Cardiac septum (tissue), 1 donor: ENCODE measurements around the gene TM2D3. TPM values are rescaled to one million over a fixed set of nuclear protein-coding genes. Genes with fewer than 3 reads are reported as not detected.
"Not testable (repeated sequence)": the region's sequence is repeated elsewhere in the genome, so short reads cannot be mapped to it uniquely, and the experiment has no call there.

Source experiments
- DNase-seq: peaks from one replicate; pipeline ENCODE4 v3.0.0-alpha.2; 2020; ENCODE audit warnings: low spot score
- intact Hi-C: fragments of 100-400 bp; cut with DNase I; formaldehyde crosslinking; loops from one replicate; pipeline ENCODE4 v1.14.0; 2022
- total RNA-seq: library from RNA; stranded (reverse); fragmentation: NEBNext Ultra II Directional; extraction: Animal tissue kit (Norgen Biotek cat#: 25700); gene quantifications from one replicate; pipeline ENCODE4 v1.2.1, GENCODE V29; 2021
- donor health status: DM: no; HTN: no; CAD: no.

Gene TM2D3
- total RNA-seq, 1 donor from 2014 or later, result 45.0 TPM

DNA sequence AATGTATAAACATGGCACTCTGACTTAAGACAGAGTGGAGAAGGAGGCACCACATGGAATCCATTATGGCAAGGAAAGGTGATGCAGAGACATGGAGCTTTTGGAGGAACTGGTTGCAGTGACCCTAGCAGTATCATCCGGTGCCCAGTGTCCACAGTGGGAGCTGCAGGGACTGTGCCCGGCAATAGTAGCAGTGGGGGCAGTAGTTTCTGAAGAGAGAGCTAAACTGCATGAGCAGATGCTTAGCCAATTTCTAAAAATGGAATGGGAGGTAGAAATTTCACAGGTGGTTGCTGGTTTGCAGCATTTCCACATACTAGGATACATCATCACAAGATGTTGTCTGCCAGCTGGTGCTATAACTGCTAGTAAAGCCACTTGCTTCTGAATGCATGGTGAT is 7.8 kb upstream of the TM2D3 start:
- no peak for DNase-seq
- intact Hi-C loops, result no loop called here

DNA sequence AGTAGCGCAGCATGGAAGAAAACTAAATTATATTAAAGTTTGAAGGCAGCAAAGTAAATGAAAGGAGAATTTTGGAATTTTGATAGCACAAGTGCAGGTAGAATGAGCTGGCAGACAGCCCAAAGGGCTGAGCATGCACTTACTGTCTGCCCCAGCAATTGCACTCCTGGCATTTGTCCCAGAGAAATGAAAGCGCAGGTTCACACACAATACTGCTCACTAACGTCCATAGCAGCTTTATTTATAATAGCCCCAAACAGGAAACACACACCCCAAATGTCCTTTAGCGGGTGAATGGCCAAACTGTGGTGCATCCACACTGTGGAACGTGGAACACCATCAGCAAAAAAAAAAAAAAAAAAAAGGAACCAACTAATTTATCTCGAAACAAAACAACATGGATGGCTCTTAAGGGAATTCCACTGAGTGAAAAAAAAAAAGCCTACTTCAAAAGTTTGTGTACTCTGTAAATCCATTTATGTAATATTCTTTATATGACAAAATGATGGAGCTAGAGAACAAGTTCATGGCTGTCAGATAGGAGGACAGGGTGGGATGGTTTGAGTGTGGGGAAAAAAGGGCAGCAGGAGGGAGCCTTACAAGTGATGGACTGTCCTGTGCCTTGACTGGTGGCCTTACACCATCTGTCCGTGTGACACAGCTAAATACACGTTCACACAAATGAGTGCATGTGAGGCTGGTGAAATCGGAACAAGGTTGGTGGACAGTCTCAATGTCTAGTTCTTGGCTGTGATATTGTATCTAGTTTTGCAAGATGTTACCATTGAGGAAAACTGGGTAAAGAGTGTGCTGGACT is 6.0 kb upstream of the TM2D3 start:
- no peak for DNase-seq
- intact Hi-C loops, result no loop called here

DNA sequence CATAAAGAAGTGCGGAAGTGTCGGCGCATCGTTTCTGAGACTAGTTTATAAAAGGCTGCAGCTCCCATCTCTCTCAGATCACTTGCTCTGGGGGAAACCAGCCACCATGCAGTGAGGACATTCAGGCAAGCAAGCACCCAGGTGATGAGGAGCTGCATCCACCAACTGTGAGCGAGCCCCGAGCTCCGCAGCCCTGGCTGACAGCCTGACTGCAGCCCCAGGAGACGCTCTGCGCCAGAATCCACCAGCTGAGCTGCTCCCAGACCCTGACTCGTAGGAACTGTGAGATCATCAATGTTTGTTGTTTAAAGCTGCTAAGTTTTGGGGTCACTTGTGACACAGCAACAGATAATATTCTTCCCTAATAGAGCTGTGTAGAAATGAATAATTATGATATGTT is 5.0 kb upstream of the TM2D3 start:
- DNase-seq, result no peak
- intact Hi-C loops, result no loop called here

DNA sequence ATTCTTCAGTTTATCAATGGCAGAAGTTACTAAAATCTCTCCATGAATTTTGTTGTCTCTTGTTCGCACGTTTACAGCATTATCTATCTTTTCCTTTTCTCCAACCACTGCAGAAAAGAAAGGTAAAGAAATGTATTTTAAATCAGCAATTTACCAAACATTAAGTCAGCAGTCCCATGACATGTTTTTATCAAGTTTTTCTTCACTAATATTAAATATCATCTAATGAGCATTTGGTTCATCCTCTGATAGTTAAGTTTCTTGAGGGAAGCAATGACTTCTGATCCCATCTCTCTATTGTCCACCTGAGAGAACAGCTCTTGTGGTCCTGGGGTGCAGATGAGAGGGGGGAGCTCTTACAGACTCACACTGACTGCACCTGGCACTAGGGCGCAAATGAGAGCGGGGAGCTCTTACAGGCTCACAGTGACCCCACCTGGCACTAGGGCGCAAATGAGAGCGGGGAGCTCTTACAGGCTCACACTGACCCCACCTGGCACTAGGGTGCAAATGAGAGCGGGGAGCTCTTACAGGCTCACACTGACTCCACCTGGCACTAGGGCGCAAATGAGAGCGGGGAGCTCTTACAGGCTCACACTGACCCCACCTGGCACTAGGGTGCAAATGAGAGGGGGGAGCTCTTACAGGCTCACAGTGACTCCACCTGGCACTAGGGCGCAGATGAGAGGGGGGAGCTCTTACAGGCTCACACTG is 2.6 kb upstream of the TM2D3 start:
- not testable (repeated sequence) for DNase-seq
- intact Hi-C loops, result loop anchor here (5.0 kb wide), 1 partner anchor 362 kb away; no protein-coding TSS in a partner anchor

GRCh38 chr15:101654171-101654570 is 2.0 kb upstream of the TM2D3 start:
- intact Hi-C loops, result loop anchor here (5.0 kb wide), 1 partner anchor 362 kb away; no protein-coding TSS in a partner anchor
- DNase-seq, result no peak

DNA sequence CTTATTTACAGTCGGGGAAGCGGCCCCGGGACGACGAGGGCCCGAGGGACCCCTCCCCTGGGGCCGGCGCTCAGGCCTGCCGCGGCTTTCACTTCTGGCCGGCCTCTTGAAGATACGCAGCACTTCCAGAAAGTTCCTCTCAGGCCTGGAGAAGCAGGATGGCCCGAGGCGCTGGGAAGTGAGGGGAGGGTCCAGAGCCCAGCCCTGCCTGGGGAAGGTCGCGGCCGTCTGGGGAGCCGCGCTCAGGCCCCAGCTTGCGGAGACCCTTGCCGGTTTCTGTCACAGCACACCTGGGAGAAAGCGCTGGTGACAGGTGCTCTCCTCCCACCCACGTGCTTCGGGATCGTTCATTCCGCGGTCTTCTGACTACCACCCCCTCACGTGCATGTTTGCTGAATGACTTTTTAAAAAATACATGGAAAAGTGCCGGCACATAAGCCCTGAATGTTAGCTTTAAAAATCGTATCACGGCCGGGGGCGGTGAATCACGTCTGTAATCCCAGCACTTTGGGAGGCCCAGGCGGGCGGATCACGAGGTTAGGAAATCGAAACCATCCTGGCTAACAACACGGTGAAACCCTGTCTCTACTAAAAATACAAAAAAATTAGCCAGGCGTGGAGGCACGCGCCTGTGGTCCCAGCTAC is 727 bp upstream of the TM2D3 start:
- intact Hi-C loops, result loop anchor here (5.0 kb wide), 1 partner anchor 361 kb away; no protein-coding TSS in a partner anchor
- DNase-seq, result no peak

- intact Hi-C loops, result loop anchor here (5.0 kb wide), 1 partner anchor 359 kb away; no protein-coding TSS in a partner anchor
- DNase-seq, result peak; percentile 81
These were observed 555 bp downstream of the TM2D3 start for GRCh38 chr15:101651554-101652097.

DNA sequence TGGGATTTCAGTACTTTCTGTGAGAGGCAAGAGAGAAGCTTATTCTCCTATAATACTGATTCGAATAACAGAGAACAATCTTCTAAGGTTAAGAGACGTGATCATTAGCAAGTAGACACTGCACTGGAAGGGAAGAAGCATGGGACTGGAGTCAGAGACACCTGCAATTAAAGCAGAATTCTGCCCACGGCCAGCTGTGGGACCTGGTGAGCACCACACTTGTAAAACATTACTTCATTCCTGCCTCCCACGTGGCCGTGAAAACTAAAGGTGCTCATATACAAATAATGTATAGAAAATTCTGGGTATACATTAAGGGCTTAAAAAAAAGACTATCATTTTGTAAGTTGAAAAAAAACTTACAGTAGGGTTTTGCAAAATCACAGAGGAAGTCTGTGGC is 2.0 kb downstream of the TM2D3 start:
- intact Hi-C loops, result loop anchor here (5.0 kb wide), 1 partner anchor 358 kb away; no protein-coding TSS in a partner anchor

DNA sequence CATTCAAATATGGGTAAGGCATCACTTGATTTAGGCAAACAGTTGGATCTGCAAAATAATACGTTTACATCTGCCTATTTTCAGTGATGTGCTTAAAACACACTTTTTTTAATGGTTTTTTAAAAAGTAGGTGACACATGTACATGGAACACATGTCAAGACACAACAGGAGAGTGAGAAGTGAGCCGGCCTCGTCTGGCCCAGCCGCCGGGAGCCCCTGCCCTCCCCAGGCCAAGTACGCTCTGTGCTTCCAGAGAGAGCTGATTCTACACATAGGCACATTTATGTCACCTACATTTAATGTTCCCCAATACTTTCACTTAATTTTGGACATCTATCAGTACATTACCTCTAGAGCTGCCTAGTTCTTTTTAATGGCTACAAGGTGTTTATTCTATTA is 3.8 kb downstream of the TM2D3 start:
- intact Hi-C loops, result no loop called here
- DNase-seq, result no peak

More for the DNA sequence above, 2.0 kb downstream of the TM2D3 start:
- no peak for DNase-seq

DNA sequence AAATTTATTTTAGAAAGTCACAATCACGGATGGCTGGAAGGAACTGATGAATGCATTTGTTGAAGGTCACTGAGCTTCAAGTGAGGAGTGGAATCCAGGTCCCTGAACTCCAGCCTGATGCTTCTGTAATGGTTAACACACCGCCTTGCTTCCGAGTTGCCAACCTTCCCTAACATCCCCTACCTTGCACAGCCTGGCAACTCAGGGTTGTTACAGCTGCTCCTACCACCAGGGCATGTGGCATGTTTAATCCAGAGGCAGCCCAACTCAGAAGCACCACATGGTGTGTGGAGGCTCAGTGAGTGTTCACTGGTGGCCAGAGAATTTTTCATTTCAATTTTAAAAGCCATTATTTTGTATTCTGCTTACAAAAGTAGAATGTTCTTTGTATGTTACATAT is 4.9 kb downstream of the TM2D3 start:
- DNase-seq, result no peak
- intact Hi-C loops, result no loop called here

- intact Hi-C loops, result no loop called here
These were observed 5.5 kb downstream of the TM2D3 start for GRCh38 chr15:101646672-101647071.

DNA sequence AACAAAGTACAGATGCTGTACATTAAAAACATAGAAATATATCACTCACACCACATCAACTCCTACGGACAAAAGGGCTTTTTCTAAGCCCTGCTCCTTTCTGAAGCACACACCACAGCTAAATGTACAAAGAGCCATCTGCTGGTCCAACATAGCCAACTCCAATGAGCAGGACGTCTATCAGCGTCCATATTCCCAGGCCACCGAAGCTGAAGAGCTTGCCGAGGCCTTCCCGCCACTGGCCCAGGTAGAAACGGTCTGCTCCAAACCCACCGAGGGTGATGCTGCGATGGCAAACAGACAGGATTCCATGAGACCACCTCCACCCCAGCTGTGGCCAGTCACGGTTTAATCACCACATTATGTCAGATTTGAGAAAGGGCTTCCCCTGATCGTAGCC is 9.8 kb downstream of the TM2D3 start:
- intact Hi-C loops, result no loop called here
- no peak for DNase-seq

More at GRCh38 chr15:101646672-101647071, 5.5 kb downstream of the TM2D3 start:
- no peak for DNase-seq

- no peak for DNase-seq
- intact Hi-C loops, result loop anchor here (2.0 kb wide), 1 partner anchor 341 kb away; no protein-coding TSS in a partner anchor
These were observed 10.3 kb downstream of the TM2D3 start for GRCh38 chr15:101641894-101642293.

GRCh38 chr15:101641129-101641764 is 10.9 kb downstream of the TM2D3 start:
- intact Hi-C loops, result loop anchor here (2.0 kb wide), 1 partner anchor 340 kb away; no protein-coding TSS in a partner anchor
- DNase-seq, result peak; percentile 84

GRCh38 chr15:101639667-101640066 is 12.5 kb downstream of the TM2D3 start:
- intact Hi-C loops, result loop anchor here (2.0 to 10.0 kb wide), 2 partner anchors 135 to 339 kb away; no protein-coding TSS in a partner anchor
- DNase-seq, result no peak

- no peak for DNase-seq
- intact Hi-C loops, result loop anchor here (10.0 kb wide), 1 partner anchor 133 kb away; no protein-coding TSS in a partner anchor
These were observed 14.3 kb downstream of the TM2D3 start for GRCh38 chr15:101637919-101638318.

DNA sequence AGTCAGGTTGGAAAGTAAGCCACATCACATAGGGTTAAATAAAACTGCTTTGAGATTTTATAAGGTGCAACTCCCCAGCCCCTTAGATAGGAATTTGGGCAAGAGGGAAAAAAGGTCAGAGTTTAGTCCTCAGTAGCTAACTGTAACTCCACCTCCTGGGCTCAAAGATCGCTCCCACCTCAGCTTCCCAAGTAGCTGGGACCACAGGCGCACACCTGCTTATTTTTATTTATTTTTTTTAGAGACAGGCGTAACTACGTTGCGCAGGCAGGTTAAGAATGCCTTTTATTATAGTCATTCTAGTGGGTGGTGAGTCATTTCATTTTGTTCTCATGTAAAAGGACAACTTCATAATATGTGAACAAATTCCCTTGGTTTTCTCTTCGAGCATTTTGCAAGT is 14.7 kb downstream of the TM2D3 start:
- no peak for DNase-seq
- intact Hi-C loops, result loop anchor here (10.0 kb wide), 1 partner anchor 133 kb away; no protein-coding TSS in a partner anchor

- no peak for DNase-seq
- intact Hi-C loops, result loop anchor here (10.0 kb wide), 1 partner anchor 132 kb away; no protein-coding TSS in a partner anchor
These were observed 15.1 kb downstream of the TM2D3 start for GRCh38 chr15:101637038-101637437.
